Stomach (tissue), 9 donors: ENCODE measurements around the gene PPM1E. TPM values are rescaled to one million over a fixed set of nuclear protein-coding genes. Genes with fewer than 3 reads are reported as not detected.

Experiments used
- DNase-seq, 2 donors: peaks; one replicate each; pipeline versions ENCODE4 v3.0.0 to v3.0.0-alpha.2; 2013 to 2019
- H3K27ac ChIP-seq, 5 donors: fragments of 200-600 bp in 4 of 5; sonication (generic) in 4 of 5; one replicate each; pipeline ENCODE4 v1.5.1; 2013 to 2019; ENCODE audit warnings: mild to moderate bottlenecking in 1 of 5, moderate library complexity in 1 of 5
- H3K27me3 ChIP-seq, 3 donors: fragments of 200-600 bp; sonication (generic); one replicate each; pipeline ENCODE4 v1.5.1; 2017 to 2019; ENCODE audit warnings: mixed run types in 1 of 3
- H3K36me3 ChIP-seq, 4 donors: fragments of 200-600 bp; sonication (generic); 1 replicate in 3 of 4; 2 replicates in 1 of 4; pipeline ENCODE4 v1.5.1; 2016 to 2019
- H3K4me1 ChIP-seq, 4 donors: fragments of 200-600 bp; sonication (generic); one replicate each; pipeline ENCODE4 v1.5.1; 2016 to 2019
- H3K4me3 ChIP-seq, 4 donors: fragments of 200-600 bp; sonication (generic) in 3 of 4; one replicate each; pipeline ENCODE4 v1.5.1; 2016 to 2019; ENCODE audit warnings: mild to moderate bottlenecking in 1 of 4
- H3K9me3 ChIP-seq, 4 donors: fragments of 200-600 bp; sonication (generic); one replicate each; pipeline ENCODE4 v1.5.1; 2016 to 2019
- CTCF ChIP-seq, 7 experiments: fragments of 450-650 bp in 4 of 7; fragments of 200-600 bp in 3 of 7; sonication (generic) in 3 of 7; IDR thresholded peaks; one replicate each; pipeline ENCODE4 v1.5.1; 2016 to 2019; ENCODE audit warnings: antibody characterized with exemption in 7 of 7, control low read depth in 2 of 7, mild to moderate bottlenecking in 1 of 7
- EP300 ChIP-seq: sonication (generic); formaldehyde crosslinking; IDR thresholded peaks from one replicate; pipeline ENCODE4 v1.6.1; 2017; ENCODE audit warnings: antibody characterized with exemption
- POLR2A ChIP-seq, 4 donors: fragments of 450-650 bp; IDR thresholded peaks; one replicate each; pipeline ENCODE4 v1.6.1; 2016; ENCODE audit warnings: antibody characterized with exemption in 4 of 4, control low read depth in 2 of 4, mild to moderate bottlenecking in 1 of 4, moderate library complexity in 1 of 4
- POLR2AphosphoS5 ChIP-seq, 3 donors: sonication (generic); formaldehyde crosslinking; IDR thresholded peaks; one replicate each; pipeline ENCODE4 v1.6.1; 2016; ENCODE audit warnings: antibody characterized with exemption in 3 of 3
- WGBS, 5 donors: extraction: QIAGEN DNeasy Blood & Tissue Kit in 3 of 5; methylation state at CpG; one replicate each; pipeline versions ENCODE4 v1.1.5 to v1.1.7; 2013 to 2018; 5-methylcytosine and 5-hydroxymethylcytosine counted together
- intact Hi-C: fragments of 100-400 bp; cut with DNase I; formaldehyde crosslinking; loops from one replicate; pipeline ENCODE4 v1.15.1; 2023; ENCODE audit warnings: low total_unique reads
- polyA plus RNA-seq, 3 donors: library from polyadenylated mRNA; stranded (reverse); fragments of 200-250 nt; gene quantifications; one replicate each; pipeline ENCODE4 v1.2.3, GENCODE V29; 2013
- total RNA-seq, 5 donors: library from RNA; depleted of rRNA; stranded (reverse); fragments of >200 nt; gene quantifications; one replicate each; pipeline versions ENCODE4 v1.1.0 to v1.2.3, GENCODE V29; 2014 to 2016
- donor health status: healthy with polysubstance abuse.
- donor health status: Bipolar disorder and iron deficiency.
- donor health status: healthy.

Gene PPM1E
- total and polyA plus RNA-seq, 8 donors, result 0.08 to 0.92 (median 0.15) TPM; not detected in 3

GRCh38 chr17:58980706-58981481 is 225.2 kb downstream of the PPM1E start:
- WGBS, 5 donors, result 83 to 88% (median 88%) methylated on average over 3 of the region's 3 CpGs
- intact Hi-C loops, result no loop called here
- Histone ChIP-seq H3K27me3 (no peaks in the 10 kb centered on the region), H3K4me3 (no peak overlapping the region), H3K27ac (no peak overlapping the region), H3K4me1 (no peaks in the 10 kb centered on the region), H3K9me3 (no peaks in the 10 kb centered on the region), H3K36me3 (no peaks in the 10 kb centered on the region)
- TF ChIP-seq CTCF (IDR thresholded peaks at IDR 0.05) (no peak), POLR2AphosphoS5 (IDR thresholded peaks at IDR 0.05) (no peak), EP300 (no peak), POLR2A (IDR thresholded peaks at IDR 0.05) (no peak)
- DNase-seq, result no peak

DNA sequence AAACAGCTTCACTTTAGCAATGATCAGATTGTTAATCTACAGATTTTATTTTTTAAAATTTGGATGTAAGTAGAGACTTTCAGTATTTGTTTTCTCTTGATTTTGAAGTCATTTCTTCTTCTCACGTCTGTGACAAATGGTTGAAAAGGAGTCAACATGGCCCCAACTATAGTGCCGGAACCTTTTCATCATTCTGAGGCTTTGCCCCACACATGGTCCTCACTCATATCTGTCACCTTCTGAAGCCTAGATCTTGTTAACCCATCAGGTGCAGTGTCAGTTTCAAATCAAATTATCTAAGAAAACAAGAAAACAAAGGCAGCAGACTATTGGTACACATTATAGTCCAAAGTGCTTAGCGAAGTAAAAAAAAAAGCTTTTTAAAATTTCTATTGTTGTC is 227.0 kb downstream of the PPM1E start:
- Histone ChIP-seq H3K4me3 (no peak overlapping the region), H3K9me3 (no peaks in the 10 kb centered on the region), H3K27me3 (no peaks in the 10 kb centered on the region), H3K4me1 (no peaks in the 10 kb centered on the region), H3K36me3 (no peaks in the 10 kb centered on the region), H3K27ac (no peak overlapping the region)
- no peak for TF ChIP-seq EP300
- TF ChIP-seq CTCF (IDR thresholded peaks at IDR 0.05), result no peak
- TF ChIP-seq POLR2AphosphoS5 (IDR thresholded peaks at IDR 0.05), result no peak
- no peak for TF ChIP-seq POLR2A (IDR thresholded peaks at IDR 0.05)
- WGBS, 5 donors, result 84 to 91% (median 85%) methylated on average over 3 of the region's 3 CpGs
- intact Hi-C loops, result no loop called here
- no peak for DNase-seq

GRCh38 chr17:58985367-58985766 is 229.7 kb downstream of the PPM1E start:
- H3K9me3 ChIP-seq, result no peaks in the 10 kb centered on the region
- no peaks in the 10 kb centered on the region for H3K27me3 ChIP-seq
- WGBS, 5 donors, result 70 to 82% (median 74%) methylated on average over 6 of the region's 6 CpGs
- DNase-seq, result no peak
- H3K27ac ChIP-seq, result no peak overlapping the region
- H3K4me1 ChIP-seq, result no peaks in the 10 kb centered on the region
- H3K4me3 ChIP-seq, result no peak overlapping the region
- intact Hi-C loops, result no loop called here
- H3K36me3 ChIP-seq, result no peaks in the 10 kb centered on the region
- no peak for TF ChIP-seq EP300
- no peak for TF ChIP-seq POLR2AphosphoS5 (IDR thresholded peaks at IDR 0.05)
- TF ChIP-seq CTCF (IDR thresholded peaks at IDR 0.05), result no peak

DNA sequence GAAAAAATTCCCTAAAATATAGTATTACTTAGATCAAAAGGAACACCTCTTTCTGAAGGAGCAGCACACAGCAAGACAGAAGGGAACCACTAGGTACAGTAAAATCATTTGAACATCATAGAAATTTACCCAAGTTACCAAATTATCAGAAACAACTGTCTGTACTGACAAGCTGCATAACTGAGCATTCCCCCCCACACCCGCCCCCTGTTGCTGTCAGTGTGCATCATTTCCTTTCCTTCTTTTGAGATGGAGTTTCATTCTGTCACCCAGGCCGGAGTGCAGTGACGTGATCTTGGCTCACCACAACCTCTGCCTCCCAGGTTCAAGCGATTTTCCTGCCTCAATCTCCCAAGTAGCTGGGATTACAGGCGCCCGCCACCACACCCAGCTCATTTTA is 230.3 kb downstream of the PPM1E start:
- no peak for DNase-seq
- H3K27ac ChIP-seq, result no peak overlapping the region
- no peaks in the 10 kb centered on the region for H3K27me3 ChIP-seq
- no peaks in the 10 kb centered on the region for H3K36me3 ChIP-seq
- intact Hi-C loops, result no loop called here
- H3K4me1 ChIP-seq, result no peaks in the 10 kb centered on the region
- H3K4me3 ChIP-seq, result no peak overlapping the region
- no peaks in the 10 kb centered on the region for H3K9me3 ChIP-seq
- 91 to 96% (median 93%) methylated on average over 6 of the region's 6 CpGs for WGBS, 5 donors
- TF ChIP-seq EP300, result no peak
- no peak for TF ChIP-seq POLR2AphosphoS5 (IDR thresholded peaks at IDR 0.05)
- no peak for TF ChIP-seq POLR2A (IDR thresholded peaks at IDR 0.05)
- TF ChIP-seq CTCF (IDR thresholded peaks at IDR 0.05), result no peak
